Bronchial epithelial cell (primary cell): ENCODE measurements around the gene CHKB. TPM values are rescaled to one million over a fixed set of nuclear protein-coding genes. Genes with fewer than 3 reads are reported as not detected.

Source experiments
- DNase-seq: peaks from one replicate; pipeline ENCODE4 v3.0.0-alpha.2; 2010; ENCODE audit warnings: low read depth
- FAIRE-seq: peaks from 2 replicates; lab custom pipeline; 2011; peaks lifted over from hg19 to GRCh38; lab: Jason Lieb, UNC
- H3K27me3 ChIP-seq: 2 replicates; pipeline ENCODE4 v1.5.1; 2011; ENCODE audit warnings: low read length; ENCODE audit not compliant: control insufficient read depth, insufficient read depth
- H3K36me3 ChIP-seq: 2 replicates; pipeline ENCODE4 v1.5.1; 2011; ENCODE audit warnings: low read length; ENCODE audit not compliant: control insufficient read depth, insufficient read depth
- H3K4me3 ChIP-seq: 2 replicates; pipeline ENCODE4 v1.5.1; 2011; ENCODE audit warnings: mild to moderate bottlenecking, low read depth, low read length, control low read depth
- total RNA-seq: library from RNA; depleted of rRNA; stranded (reverse); fragments of >200 nt; gene quantifications from 2 replicates; pipeline ENCODE4 v1.2.1, GENCODE V29; 2014
- TF ChIP-seq, protein P1 (sequence below): IDR thresholded peaks from 2 replicates; pipeline ENCODE4 v1.5.1; 2011; ENCODE audit warnings: mild to moderate bottlenecking, moderate library complexity, low read length, control low read depth, inconsistent platforms; ENCODE audit not compliant: insufficient read depth, severe bottlenecking

CHKB gene
- total RNA-seq, 1 donor from 2014 or later: 27.6 TPM

DNA sequence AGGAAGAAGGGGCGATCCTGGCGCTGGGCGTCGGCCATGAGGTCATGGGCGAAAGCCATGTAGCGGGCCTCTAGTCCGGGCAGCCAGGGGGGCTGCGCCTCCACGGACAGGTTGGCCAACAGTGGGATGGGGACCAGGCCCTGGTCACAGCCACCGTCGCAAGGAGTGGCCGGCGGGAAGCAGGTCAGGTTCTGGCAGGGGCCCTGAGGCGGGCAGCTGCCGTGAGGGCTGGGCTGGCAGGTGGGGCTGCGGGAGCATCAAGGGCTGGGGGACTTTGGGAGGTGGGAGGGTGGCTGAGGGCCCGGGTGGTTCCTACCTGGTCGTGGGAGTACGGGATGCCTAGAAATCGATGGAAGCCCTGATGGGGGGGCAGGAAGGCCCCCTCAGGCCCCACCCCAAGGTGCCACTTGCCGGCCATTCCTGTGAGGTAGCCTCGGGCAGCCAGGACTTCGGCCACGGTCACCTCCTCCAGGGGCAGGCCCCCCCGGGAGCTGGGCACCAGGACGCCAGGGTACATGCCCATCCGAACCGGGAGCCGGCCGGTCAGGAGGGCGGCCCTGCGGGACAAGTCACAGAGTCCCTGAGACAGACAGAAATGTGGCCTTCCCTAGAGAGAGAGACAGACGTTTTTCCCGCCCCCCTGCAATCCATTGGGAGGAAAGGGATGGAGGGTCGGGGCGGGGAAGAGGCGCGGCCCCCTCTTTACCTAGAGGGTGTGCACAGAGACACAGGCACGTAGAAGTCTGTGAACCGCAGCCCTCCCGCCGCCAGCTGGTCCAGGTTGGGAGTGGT lies 44.4 kb upstream of the CHKB start:
- H3K36me3 ChIP-seq: peaks cover 8% of the 10 kb centered on the region
- FAIRE-seq (no peak), DNase-seq (no peak)
- TF ChIP-seq, protein P1, sequence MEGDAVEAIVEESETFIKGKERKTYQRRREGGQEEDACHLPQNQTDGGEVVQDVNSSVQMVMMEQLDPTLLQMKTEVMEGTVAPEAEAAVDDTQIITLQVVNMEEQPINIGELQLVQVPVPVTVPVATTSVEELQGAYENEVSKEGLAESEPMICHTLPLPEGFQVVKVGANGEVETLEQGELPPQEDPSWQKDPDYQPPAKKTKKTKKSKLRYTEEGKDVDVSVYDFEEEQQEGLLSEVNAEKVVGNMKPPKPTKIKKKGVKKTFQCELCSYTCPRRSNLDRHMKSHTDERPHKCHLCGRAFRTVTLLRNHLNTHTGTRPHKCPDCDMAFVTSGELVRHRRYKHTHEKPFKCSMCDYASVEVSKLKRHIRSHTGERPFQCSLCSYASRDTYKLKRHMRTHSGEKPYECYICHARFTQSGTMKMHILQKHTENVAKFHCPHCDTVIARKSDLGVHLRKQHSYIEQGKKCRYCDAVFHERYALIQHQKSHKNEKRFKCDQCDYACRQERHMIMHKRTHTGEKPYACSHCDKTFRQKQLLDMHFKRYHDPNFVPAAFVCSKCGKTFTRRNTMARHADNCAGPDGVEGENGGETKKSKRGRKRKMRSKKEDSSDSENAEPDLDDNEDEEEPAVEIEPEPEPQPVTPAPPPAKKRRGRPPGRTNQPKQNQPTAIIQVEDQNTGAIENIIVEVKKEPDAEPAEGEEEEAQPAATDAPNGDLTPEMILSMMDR: no peak
- peak overlapping the region; percentile 91 for H3K4me3 ChIP-seq
- no peaks in the 10 kb centered on the region for H3K27me3 ChIP-seq

GRCh38 chr22:50626314-50626849 lies 43.7 kb upstream of the CHKB start:
- no peaks in the 10 kb centered on the region for H3K27me3 ChIP-seq
- FAIRE-seq: no peak
- TF ChIP-seq, protein P1: no peak
- no peak for DNase-seq
- H3K4me3 ChIP-seq: no peak overlapping the region
- H3K36me3 ChIP-seq: peaks cover 8% of the 10 kb centered on the region

DNA sequence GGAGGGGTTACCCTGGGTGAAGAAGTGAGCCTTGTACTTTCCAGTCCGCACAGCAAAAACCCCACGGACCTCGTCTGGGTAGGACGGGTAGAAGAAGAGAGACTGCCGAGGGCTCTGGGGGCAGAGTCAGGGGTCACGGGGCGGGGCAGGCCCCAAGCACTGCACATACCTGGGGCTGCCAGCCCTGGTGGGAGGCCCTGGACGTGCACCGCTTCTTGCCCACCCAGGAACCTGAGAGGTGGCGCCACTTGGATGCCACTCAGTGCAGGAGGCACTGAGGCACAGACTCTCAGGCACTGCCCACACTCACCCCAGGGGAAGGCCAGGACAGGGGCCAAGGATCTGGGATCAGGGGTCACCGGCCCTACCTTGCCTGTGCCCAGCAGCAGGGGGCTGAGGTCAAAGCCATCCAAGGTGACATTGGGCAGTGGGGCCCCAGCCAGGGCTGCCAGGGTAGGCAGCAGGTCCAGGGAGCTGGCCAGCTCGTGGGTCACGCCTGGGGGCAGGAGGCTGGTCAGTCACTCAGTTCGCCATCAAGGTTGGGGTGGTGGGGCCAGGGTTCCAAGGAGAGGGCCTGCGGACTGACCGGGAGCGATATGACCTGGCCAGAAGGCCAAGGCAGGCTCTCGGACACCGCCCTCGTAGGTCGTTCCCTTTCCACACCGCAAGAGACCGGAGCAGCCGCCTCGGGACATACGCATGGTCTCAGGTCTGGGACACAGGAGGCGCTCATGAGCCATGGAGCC lies 43.1 kb upstream of the CHKB start:
- Histone ChIP-seq H3K36me3 (peaks cover 8% of the 10 kb centered on the region), H3K27me3 (no peaks in the 10 kb centered on the region), H3K4me3 (no peak overlapping the region)
- no peak for FAIRE-seq
- TF ChIP-seq, protein P1: peak; percentile 8
- DNase-seq: no peak

- no peak for DNase-seq
- Histone ChIP-seq H3K36me3 (peaks cover 8% of the 10 kb centered on the region), H3K4me3 (no peak overlapping the region), H3K27me3 (no peaks in the 10 kb centered on the region)
- TF ChIP-seq, protein P1: no peak
- no peak for FAIRE-seq
Measured at GRCh38 chr22:50625131-50625567, 42.5 kb upstream of the CHKB start.

DNA sequence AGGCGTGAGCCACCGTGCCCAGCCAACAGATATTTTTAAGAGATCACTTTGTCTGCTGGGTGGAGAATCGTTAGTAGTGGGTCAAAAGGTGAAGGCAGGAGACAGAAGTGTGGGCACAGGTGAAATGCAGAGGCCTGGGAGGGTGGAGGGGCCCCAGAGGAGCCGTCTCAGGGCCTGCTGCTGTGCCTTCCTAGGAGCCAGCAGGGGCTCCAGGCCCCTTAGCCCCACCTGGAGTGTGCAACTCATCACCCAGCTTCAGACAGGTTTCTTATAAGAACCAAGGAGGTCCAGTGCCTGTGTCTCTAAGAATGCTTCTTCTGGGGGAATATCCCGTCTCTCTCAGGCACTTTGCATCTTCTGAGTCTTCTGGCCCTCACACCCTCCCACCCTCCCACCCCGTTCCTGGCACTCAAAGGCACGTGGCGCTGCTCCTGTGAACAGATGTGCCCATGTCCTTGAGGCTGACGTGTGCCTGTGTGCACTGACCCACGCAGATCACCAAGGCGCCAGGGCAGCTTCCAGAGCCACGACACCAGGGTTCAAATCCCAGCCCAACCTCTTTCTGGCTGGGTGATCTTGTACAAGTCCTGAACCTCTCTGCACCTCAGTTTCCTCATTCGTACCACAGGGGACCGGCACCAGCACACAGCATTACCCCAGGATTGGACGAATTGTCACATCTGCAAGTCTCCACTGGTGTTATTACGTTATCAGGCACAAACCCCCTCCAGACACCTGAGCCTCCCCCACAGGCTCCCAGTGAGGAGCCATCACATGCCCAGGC lies 41.9 kb upstream of the CHKB start:
- TF ChIP-seq, protein P1: no peak
- Histone ChIP-seq H3K27me3 (no peaks in the 10 kb centered on the region), H3K36me3 (peaks cover 8% of the 10 kb centered on the region), H3K4me3 (no peak overlapping the region)
- FAIRE-seq: no peak
- no peak for DNase-seq
